Tibial nerve (tissue), 4 donors: ENCODE measurements around the gene SRRM5. TPM values are rescaled to one million over a fixed set of nuclear protein-coding genes. Genes with fewer than 3 reads are reported as not detected.
A peak's percentile ranks its signal among the peaks of the same experiment; 100 is the strongest.

Experiments used
- DNase-seq, 2 donors: peaks; one replicate each; pipeline ENCODE4 v3.0.0-alpha.2; 2019; ENCODE audit warnings: low spot score in 2 of 2
- H3K27ac ChIP-seq, 4 donors: fragments of 200-600 bp; sonication (generic) in 3 of 4; one replicate each; pipeline ENCODE4 v1.5.1; 2017 to 2019; ENCODE audit warnings: mild to moderate bottlenecking in 1 of 4
- H3K27me3 ChIP-seq, 2 donors: fragments of 200-600 bp; sonication (generic) in 1 of 2; one replicate each; pipeline versions ENCODE4 v1.5.1 to v1.6.0; 2017 to 2019
- H3K36me3 ChIP-seq, 3 donors: fragments of 200-600 bp; sonication (generic); one replicate each; pipeline ENCODE4 v1.5.1; 2018 to 2019
- H3K4me1 ChIP-seq, 4 donors: fragments of 200-600 bp; sonication (generic) in 3 of 4; one replicate each; pipeline ENCODE4 v1.5.1; 2017 to 2019
- H3K4me3 ChIP-seq, 4 donors: fragments of 200-600 bp; sonication (generic) in 3 of 4; one replicate each; pipeline ENCODE4 v1.5.1; 2017 to 2019; ENCODE audit warnings: mild to moderate bottlenecking in 1 of 4, moderate library complexity in 1 of 4
- H3K9me3 ChIP-seq, 4 donors: fragments of 200-600 bp; sonication (generic) in 3 of 4; one replicate each; pipeline ENCODE4 v1.5.1; 2017 to 2019
- CTCF ChIP-seq, 5 experiments: fragments of 200-600 bp in 3 of 5; fragments of 450-650 bp in 2 of 5; sonication (generic) in 3 of 5; IDR thresholded peaks; one replicate each; pipeline ENCODE4 v1.5.1; 2016 to 2019; ENCODE audit warnings: antibody characterized with exemption in 5 of 5, mild to moderate bottlenecking in 3 of 5, moderate library complexity in 2 of 5
- EP300 ChIP-seq, 2 donors: sonication (generic); formaldehyde crosslinking; IDR thresholded peaks; one replicate each; pipeline ENCODE4 v1.6.1; 2017; ENCODE audit warnings: antibody characterized with exemption in 2 of 2, mild to moderate bottlenecking in 1 of 2
- POLR2A ChIP-seq, 2 donors: fragments of 450-650 bp; IDR thresholded peaks; one replicate each; pipeline ENCODE4 v1.6.1; 2017; ENCODE audit warnings: antibody characterized with exemption in 2 of 2, mild to moderate bottlenecking in 2 of 2, moderate library complexity in 2 of 2
- WGBS, 2 donors: methylation state at CpG; one replicate each; pipeline ENCODE4 v1.1.5; 2018; 5-methylcytosine and 5-hydroxymethylcytosine counted together
- total RNA-seq, 4 donors: library from RNA; depleted of rRNA; stranded (reverse); fragments of >200 nt; gene quantifications; one replicate each; pipeline ENCODE4 v1.1.0, GENCODE V29; 2016

SRRM5 gene
- total RNA-seq, 4 donors from 2014 or later = 0.20 to 0.84 (median 0.52) TPM

GRCh38 chr19:43575156-43575950, 36.5 kb upstream of the SRRM5 start, which contains the start of the genes PINLYP and XRCC1:
TSS of gene PINLYP (plus strand) at chr19:43575801. CDS start at chr19:43577192, 1,391 bp downstream.
TSS of gene XRCC1 (minus strand) at chr19:43575527. CDS start at chr19:43575458, 69 bp downstream.
- 0 to 1% methylated on average over 32 to 35 of the region's 51 CpGs for WGBS, 2 donors
- H3K4me1 ChIP-seq = peaks cover 0 to 55% (median 19%) of the 10 kb centered on the region in 4 donors
- peak; percentile 95 to 97 for DNase-seq
- H3K4me3 ChIP-seq = peak within 1 kb of the TSS; percentile 57 to 92 (median 78)
- peaks cover 0 to 22% (median 0%) of the 10 kb centered on the region in 3 donors for H3K36me3 ChIP-seq
- peak within 1 kb of the TSS; percentile 60 to 91 (median 90) for H3K27ac ChIP-seq
- no peaks in the 10 kb centered on the region for H3K27me3 ChIP-seq
- TF ChIP-seq CTCF (IDR thresholded peaks at IDR 0.05) (peak in 1 of 5 experiments; percentile 23), EP300 (IDR thresholded peaks at IDR 0.05) (peak; percentile 83 to 99), POLR2A (IDR thresholded peaks at IDR 0.05) (peak in 1 of 2 donors; percentile 56)
- H3K9me3 ChIP-seq = no peaks in the 10 kb centered on the region

- DNase-seq = no peak
- H3K36me3 ChIP-seq = peaks cover 0 to 13% (median 0%) of the 10 kb centered on the region in 3 donors
- H3K4me1 ChIP-seq = peaks cover 0 to 56% (median 22%) of the 10 kb centered on the region in 4 donors
- TF ChIP-seq CTCF (IDR thresholded peaks at IDR 0.05) = no peak
- TF ChIP-seq EP300 (IDR thresholded peaks at IDR 0.05) = no peak
- no peak for TF ChIP-seq POLR2A (IDR thresholded peaks at IDR 0.05)
- H3K4me3 ChIP-seq = peak overlapping the region; percentile 25 to 92 (median 78)
- no peaks in the 10 kb centered on the region for H3K9me3 ChIP-seq
- H3K27me3 ChIP-seq = no peaks in the 10 kb centered on the region
- 65 to 67% methylated on average over 37 of the region's 37 CpGs for WGBS, 2 donors
- peak overlapping the region; percentile 60 to 91 (median 90) for H3K27ac ChIP-seq
Measured at GRCh38 chr19:43575955-43576878, 35.7 kb upstream of the SRRM5 start.

- Histone ChIP-seq H3K36me3 (no peaks in the 10 kb centered on the region), H3K4me3 (no peak overlapping the region), H3K9me3 (no peaks in the 10 kb centered on the region), H3K27ac (no peak overlapping the region), H3K27me3 (no peaks in the 10 kb centered on the region), H3K4me1 (peaks cover 0 to 52% (median 20%) of the 10 kb centered on the region in 4 donors)
- TF ChIP-seq CTCF (IDR thresholded peaks at IDR 0.05) (no peak), EP300 (IDR thresholded peaks at IDR 0.05) (no peak), POLR2A (IDR thresholded peaks at IDR 0.05) (no peak)
- DNase-seq = no peak
- WGBS, 2 donors = 85 to 88% methylated on average over 3 of the region's 3 CpGs
Measured at GRCh38 chr19:43578787-43579186, 33.1 kb upstream of the SRRM5 start.

- Histone ChIP-seq H3K27ac (peak overlapping the region in 3 of 4 donors; percentile 80 to 93 (median 89)), H3K27me3 (no peaks in the 10 kb centered on the region), H3K9me3 (no peaks in the 10 kb centered on the region), H3K36me3 (peaks cover 0 to 10% (median 0%) of the 10 kb centered on the region in 3 donors), H3K4me1 (peaks cover 0 to 37% (median 7%) of the 10 kb centered on the region in 4 donors), H3K4me3 (peak overlapping the region in 1 of 4 donors; percentile 60)
- TF ChIP-seq EP300 (IDR thresholded peaks at IDR 0.05) (no peak), CTCF (IDR thresholded peaks at IDR 0.05) (no peak), POLR2A (IDR thresholded peaks at IDR 0.05) (no peak)
- DNase-seq = no peak
- 67 to 74% methylated on average over 7 of the region's 7 CpGs for WGBS, 2 donors
Measured at GRCh38 chr19:43581467-43581866, 30.4 kb upstream of the SRRM5 start.
